GM20000 (cell line): ENCODE results near the gene OR10T2.
"Not testable (repeated sequence)": the region's sequence is repeated elsewhere in the genome, so short reads cannot be mapped to it uniquely, and the experiment has no call there.

Experiments used
- DNase-seq: peaks from one replicate; pipeline ENCODE4 v3.0.0; 2012; ENCODE audit warnings: low spot score
- TF ChIP-seq, protein P1 (sequence below): IDR thresholded peaks from 2 replicates; pipeline ENCODE4 v1.5.1; 2012; ENCODE audit warnings: mild to moderate bottlenecking, control low read depth; ENCODE audit errors: extremely low read depth, missing control alignments

OR10T2 gene, protein sequence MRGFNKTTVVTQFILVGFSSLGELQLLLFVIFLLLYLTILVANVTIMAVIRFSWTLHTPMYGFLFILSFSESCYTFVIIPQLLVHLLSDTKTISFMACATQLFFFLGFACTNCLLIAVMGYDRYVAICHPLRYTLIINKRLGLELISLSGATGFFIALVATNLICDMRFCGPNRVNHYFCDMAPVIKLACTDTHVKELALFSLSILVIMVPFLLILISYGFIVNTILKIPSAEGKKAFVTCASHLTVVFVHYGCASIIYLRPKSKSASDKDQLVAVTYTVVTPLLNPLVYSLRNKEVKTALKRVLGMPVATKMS

DNA sequence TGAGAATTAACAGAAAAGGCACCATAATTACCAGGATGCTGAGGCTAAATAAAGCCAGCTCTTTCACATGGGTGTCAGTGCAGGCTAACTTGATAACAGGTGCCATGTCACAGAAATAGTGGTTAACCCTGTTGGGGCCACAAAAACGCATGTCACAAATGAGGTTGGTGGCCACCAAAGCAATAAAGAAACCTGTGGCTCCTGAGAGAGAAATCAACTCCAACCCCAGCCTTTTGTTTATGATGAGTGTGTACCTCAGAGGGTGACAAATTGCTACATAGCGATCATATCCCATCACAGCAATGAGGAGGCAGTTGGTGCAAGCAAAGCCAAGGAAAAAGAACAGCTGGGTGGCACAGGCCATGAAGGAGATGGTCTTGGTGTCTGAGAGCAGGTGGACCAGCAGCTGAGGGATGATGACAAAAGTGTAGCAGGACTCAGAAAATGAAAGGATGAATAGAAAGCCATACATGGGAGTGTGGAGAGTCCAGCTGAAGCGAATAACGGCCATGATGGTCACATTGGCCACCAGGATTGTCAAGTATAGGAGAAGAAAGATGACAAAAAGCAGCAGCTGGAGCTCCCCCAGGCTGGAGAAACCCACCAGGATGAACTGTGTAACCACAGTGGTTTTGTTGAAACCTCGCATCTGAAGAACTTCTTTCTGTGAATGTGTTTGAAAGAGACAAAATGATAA lies at the start of gene OR10T2:
TSS of gene OR10T2 (minus strand) at position 649 of the 697 bp plus-strand sequence. CDS start at position 649, 0 bp downstream.
- TF ChIP-seq, protein P1, sequence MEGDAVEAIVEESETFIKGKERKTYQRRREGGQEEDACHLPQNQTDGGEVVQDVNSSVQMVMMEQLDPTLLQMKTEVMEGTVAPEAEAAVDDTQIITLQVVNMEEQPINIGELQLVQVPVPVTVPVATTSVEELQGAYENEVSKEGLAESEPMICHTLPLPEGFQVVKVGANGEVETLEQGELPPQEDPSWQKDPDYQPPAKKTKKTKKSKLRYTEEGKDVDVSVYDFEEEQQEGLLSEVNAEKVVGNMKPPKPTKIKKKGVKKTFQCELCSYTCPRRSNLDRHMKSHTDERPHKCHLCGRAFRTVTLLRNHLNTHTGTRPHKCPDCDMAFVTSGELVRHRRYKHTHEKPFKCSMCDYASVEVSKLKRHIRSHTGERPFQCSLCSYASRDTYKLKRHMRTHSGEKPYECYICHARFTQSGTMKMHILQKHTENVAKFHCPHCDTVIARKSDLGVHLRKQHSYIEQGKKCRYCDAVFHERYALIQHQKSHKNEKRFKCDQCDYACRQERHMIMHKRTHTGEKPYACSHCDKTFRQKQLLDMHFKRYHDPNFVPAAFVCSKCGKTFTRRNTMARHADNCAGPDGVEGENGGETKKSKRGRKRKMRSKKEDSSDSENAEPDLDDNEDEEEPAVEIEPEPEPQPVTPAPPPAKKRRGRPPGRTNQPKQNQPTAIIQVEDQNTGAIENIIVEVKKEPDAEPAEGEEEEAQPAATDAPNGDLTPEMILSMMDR: no peak
- no peak for DNase-seq

DNA sequence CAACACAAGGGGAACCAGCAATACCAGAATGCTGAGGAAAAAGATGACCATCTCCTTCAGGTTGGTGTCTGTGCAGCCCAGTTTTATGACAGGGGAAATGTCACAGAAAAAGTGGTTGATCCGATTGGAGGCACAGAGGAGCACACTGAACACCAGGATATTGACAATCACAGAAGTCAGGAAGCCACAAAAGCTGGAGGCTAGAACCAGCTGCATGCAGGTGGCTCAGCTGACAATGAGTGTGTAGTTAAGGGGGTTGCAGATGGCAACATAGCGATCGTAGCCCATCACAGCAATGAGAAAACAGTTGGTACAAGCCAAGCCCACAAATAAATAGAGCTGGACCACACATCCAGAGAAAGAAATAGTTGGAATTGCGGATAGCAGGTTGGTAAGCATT lies 46.1 kb upstream of the OR10T2 start:
- no peak for DNase-seq

DNA sequence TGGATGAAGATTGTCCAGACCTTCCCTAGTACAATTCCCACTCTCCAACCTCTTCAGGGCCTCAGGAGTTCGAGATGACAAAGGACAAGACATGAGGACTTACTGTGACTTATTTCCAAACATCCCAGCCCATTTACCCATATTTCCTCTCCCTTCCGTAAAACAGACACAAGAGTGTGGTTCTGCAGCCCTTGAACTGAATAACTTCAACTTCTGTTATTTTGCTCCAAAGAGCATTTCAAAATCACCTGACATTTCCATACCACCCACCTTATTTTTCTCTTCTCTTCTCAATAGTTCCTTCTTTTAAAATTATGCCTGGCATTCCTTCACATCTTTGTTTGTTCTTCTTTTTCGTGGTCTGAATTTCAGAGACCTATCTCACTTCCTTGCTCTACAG lies 35.5 kb upstream of the OR10T2 start:
- TF ChIP-seq, protein P1: no peak
- DNase-seq: no peak

More for the DNA sequence above, 46.1 kb upstream of the OR10T2 start:
- TF ChIP-seq, protein P1: no peak

DNA sequence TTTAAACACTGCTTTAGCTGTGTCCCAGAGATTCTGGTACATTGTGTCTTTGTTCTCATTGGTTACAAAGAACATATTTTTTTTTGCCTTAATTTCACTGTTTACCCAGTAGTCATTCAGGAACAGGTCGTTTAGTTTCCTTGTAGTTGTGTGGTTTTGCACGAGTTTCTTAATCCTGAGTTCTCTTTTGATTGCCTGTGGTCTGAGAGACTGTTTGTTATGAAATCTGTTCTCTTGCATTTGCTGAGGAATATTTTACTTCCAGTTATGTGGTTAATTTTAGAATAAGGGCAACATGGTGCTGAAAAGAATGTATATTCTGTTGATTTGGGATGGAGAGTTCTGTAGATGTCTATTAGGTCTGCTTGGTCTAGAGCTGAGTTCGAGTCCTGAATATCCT lies 30.9 kb upstream of the OR10T2 start:
- DNase-seq: not testable (repeated sequence)

DNA sequence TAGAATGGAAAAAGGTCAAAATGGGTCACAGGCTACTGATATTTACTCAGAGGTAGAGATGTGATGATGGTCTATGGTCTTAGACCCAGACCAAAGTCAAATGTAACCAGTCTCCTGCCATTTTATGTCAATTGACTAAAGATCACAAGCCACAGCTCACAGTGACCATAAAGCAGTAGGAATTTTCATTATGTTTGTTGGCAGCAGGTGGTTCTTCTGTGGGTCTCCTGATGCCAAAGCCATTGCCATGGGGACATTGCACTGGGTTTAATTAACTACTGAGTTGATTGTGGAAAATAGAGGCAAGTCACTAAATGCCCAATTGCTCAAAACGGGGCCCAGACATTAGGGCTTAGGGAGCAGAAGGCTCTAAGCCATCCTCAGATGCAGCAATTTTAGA lies 26.9 kb upstream of the OR10T2 start, which contains the start of gene OR10K2:
TSS of gene OR10K2 (minus strand) at position 101 of the 400 bp plus-strand sequence. CDS start 5,371 bp downstream, outside the sequence.
- DNase-seq: no peak
- TF ChIP-seq, protein P1: no peak

DNA sequence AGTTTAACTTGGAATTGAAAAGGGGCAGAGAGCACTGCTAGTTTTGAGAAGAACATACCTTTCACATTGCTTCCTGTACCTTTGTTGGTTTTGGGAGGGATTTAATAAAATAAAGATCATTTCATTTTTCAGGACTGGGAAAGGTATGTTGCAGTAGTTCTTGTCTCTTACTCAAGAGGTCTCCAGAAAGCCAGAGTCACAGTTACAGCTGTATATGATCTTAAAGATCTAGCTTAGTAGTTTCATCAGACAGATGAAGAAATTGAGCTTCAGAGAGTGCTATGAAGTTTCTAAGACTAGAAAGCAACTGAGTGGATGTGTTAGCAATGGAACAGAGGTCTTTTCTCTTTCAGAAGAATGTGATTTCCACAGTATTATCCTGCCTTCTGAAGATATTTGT lies 25.8 kb upstream of the OR10T2 start:
- TF ChIP-seq, protein P1: no peak
- no peak for DNase-seq

DNA sequence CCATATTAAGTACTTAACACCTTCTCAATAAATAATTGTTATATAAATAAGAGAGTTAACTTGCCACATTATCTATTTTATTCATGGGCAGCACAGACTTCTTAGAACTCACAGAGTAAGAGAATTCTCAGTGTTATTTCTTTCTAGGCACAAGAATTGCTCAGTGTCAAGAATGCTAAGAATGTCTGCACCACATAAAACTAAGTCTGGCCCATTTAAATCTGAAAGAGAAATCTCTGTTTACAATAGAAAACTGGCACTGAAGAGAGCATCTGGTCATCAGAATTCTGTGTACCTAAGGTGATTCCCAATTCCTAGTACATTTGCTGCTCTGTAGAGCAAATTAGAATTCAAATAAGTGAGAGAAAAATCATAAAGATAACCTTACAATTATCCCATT lies 22.9 kb upstream of the OR10T2 start:
- no peak for DNase-seq

More for the DNA sequence above, 22.9 kb upstream of the OR10T2 start:
- TF ChIP-seq, protein P1: no peak
